HFF-Myc (cell line): Measurements from ENCODE around the gene TXLNA.

ENCODE experiments used
- DNase-seq: peaks from one replicate; pipeline ENCODE4 v3.0.0-alpha.2; 2011; ENCODE audit warnings: low read depth; ENCODE audit errors: extremely low read depth
- H3K4me3 ChIP-seq: replicated peaks from 2 replicates; pipeline ENCODE4 v1.5.1; 2011; ENCODE audit warnings: low read depth, mild to moderate bottlenecking, control low read depth, low read length
- TF ChIP-seq, protein P1 (sequence below): IDR thresholded peaks from 2 replicates; pipeline ENCODE4 v1.5.1; 2012; ENCODE audit warnings: mild to moderate bottlenecking, low read depth, low read length, control low read depth; ENCODE audit errors: missing control alignments

The TXLNA gene

DNA sequence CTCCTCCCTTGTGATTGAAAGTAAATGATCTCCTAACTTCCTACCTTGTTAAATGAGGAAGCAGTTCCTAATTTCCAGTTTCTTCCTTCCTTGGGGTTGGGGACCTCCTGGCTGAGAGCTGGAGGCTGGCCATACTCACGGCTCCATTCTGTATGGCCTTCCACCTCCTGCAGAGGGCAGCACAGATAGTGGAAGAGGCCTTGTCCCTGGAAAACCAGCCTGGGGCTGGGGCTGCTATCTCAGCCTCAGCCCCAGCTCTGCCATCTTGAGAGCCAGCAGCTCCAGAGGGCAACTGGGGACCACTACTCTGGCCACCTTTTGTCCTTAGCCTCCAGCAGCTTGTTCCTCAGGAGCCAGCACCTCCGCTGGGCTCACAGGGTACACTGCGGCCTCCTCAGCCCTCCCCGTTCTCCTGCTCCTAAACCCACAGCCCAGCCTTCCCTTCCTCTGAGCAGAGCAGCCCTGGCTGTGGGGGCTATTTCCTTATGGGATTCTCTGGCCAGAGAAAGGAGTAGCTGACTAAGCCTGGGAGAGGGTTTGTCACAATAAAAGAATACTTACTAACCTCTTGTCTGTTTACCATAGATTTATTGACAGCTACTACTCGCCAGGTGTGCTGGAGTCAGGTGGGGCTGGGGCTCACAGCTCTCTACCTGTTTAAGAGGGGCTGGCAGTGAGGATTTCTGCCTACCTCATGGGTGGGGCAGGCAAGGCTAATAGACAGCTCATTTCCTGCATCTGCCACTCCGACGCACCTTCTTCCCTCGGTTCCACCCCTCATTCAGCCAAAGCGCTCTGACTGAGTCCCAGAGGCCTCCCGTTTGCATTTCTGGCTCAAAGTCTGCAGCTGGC lies 36.4 kb downstream of the TXLNA start:
- no peak for DNase-seq
- no peak overlapping the region for H3K4me3 ChIP-seq
- TF ChIP-seq, protein P1, sequence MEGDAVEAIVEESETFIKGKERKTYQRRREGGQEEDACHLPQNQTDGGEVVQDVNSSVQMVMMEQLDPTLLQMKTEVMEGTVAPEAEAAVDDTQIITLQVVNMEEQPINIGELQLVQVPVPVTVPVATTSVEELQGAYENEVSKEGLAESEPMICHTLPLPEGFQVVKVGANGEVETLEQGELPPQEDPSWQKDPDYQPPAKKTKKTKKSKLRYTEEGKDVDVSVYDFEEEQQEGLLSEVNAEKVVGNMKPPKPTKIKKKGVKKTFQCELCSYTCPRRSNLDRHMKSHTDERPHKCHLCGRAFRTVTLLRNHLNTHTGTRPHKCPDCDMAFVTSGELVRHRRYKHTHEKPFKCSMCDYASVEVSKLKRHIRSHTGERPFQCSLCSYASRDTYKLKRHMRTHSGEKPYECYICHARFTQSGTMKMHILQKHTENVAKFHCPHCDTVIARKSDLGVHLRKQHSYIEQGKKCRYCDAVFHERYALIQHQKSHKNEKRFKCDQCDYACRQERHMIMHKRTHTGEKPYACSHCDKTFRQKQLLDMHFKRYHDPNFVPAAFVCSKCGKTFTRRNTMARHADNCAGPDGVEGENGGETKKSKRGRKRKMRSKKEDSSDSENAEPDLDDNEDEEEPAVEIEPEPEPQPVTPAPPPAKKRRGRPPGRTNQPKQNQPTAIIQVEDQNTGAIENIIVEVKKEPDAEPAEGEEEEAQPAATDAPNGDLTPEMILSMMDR = peak; percentile 93

DNA sequence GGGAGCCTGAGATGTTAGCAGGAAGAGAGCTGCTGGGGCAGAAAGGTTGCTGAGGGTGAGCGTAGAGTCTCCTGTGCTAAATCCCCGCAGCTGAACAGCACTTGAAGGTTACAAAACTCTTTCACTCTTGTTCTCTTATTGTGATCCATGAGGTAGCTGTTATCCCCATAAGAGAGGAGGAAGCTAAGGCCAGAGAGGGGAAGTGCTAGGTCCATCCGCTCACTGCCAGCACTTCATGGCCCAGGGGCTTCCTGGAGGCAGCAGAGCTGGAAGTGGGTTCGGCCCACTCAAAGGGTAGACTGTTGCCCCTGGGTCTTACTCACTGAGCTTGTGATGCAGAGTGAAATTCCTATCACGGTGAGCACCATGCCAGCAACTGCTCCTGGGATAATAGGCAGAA lies 37.1 kb downstream of the TXLNA start:
- no peak for DNase-seq
- H3K4me3 ChIP-seq = no peak overlapping the region
- TF ChIP-seq, protein P1 = no peak

DNA sequence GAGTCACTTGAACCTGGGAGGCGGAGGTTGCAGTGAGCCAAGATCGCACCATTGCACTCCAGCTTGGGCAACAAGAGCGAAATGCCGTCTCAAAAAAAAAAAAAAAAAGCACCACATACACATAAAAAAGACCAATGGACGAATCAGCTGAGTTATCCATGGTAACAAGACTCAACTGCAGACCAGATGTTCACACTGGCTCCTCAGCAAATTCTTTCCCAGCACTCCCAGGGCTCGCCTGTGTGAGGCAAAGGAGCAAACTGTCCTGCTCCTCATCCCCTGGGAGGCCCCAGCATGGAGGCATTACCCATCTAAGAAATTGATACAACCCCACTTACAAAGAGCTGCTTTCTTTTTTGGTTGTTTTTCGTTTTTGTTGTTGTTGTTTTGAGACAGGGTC lies 39.5 kb downstream of the TXLNA start:
- no peak overlapping the region for H3K4me3 ChIP-seq
- TF ChIP-seq, protein P1 = no peak
- DNase-seq = no peak

DNA sequence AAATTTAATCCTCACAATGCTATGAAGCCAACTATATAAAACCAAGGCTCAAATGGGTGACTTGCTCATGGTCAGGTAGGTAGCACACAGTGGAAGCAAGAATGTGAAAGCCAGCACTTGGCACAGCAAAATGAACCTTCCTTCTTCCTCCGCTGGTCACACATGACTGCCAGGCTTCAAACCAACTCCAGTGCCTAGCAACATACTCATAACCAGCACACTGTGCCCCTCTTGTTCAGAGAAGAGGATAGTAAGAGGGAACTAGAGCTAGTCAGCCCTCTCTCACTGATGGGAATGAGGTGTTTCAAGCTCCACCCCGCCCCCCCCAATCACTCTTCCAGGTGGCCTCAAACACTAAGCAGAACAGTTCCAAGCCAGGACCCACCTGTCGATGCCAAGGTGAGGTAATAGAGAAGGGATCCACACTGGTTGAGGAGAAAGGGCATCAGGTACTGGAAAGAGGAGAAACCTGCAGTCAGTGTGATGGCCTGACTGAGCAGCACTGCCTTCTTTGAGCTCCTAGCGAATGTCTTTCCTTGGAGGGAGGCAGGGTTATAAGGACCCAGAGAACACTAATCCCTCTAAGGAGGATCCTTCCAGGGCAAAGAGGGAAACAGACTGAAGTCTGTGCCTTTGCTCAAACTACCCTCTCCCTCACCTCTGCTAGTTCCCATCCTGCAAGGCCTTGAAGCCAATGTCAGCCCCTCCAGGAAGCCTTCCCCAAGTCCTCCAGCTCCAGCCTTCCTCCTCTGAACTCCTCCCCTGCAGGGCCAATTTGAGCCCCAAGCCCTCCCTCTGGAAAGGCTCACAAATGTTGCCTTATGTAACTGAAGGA lies 41.5 kb downstream of the TXLNA start:
- TF ChIP-seq, protein P1 = no peak
- H3K4me3 ChIP-seq = peak overlapping the region; percentile 98
- no peak for DNase-seq

DNA sequence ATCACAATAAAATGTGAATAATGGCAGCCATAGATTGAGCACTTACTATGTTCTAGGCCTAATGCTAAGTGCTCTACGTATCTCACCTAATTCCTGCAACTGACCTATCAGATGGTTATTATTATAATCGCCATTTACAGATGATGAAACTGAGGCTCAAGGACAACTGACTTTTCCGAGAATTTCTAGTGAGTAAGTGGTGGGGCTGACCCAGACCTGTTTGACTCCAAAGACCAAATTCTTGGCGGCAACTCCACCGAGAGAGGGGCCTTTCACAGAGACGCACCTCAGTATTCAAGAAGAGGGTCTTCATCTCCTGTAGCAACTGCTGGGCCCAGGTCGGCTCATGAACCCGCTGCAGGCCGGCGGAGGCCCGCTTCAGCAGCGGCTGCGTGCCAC lies 42.1 kb downstream of the TXLNA start:
- peak overlapping the region; percentile 98 for H3K4me3 ChIP-seq
- TF ChIP-seq, protein P1 = no peak
- DNase-seq = no peak

DNA sequence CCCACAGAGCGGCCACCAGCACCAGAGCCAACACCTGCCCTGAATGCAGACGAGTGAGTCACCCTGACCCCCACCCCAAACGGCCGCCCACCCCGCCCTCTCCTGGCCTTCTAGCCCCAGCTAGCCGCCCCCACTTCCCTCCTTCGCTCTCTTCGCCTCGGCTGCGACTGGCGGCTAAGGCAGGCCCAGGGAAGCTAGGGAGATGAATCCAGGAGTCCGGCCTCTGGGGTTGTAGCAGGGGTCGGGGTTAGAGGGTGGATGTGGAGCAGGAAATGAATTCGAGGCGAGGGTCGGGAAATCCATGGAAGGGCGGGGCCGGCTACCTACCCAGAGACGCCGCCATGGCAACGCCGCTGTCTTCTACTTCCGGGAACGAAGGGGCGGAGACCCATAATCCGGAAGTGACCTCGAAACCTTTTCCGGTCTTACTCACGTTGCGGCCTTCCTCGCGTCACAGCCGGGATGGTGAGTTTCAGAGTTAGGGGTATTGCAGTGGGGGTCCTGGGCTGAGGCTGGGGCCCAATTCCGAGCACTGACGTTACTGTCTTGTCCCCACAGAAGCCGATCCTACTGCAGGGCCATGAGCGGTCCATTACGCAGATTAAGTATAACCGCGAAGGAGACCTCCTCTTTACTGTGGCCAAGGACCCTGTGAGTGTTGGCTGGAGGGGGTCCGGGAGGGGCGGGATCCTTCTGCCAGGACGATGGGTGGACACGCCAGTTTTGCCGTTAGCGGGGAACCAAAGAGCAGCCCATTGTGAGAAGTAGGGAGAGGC lies 42.7 kb downstream of the TXLNA start, which contains the start of the genes EIF3I and TMEM234:
Gene EIF3I (plus strand): TSS at position 428 of the 776 bp plus-strand sequence. CDS start 35 bp downstream, at position 463.
Gene TMEM234 (minus strand): TSS at position 374 of the 776 bp plus-strand sequence. CDS start 31 bp downstream, at position 343.
- peak; percentile 70 for DNase-seq
- TF ChIP-seq, protein P1 = no peak
- peak within 1 kb of the TSS; percentile 98 for H3K4me3 ChIP-seq
